ENCODE results near the gene SLIT3. TPM values are rescaled to one million over a fixed set of nuclear protein-coding genes. Genes with fewer than 3 reads are reported as not detected.

The SLIT3 gene
- total and polyA plus RNA-seq, 9 of the 15 experiments (the other 6 are each of a cell fraction or from before 2014, with no cell fraction given): 0.01 to 0.04 TPM; not detected in 7

- Histone ChIP-seq H3K4me2 (ENCODE audit: insufficient read depth, low read length) (no peak overlapping the region), H3K79me2 (ENCODE audit: control insufficient read depth, insufficient read depth, low read length) (no peaks in the 10 kb centered on the region), H3K9me1 (ENCODE audit: control insufficient read depth, insufficient read depth, low read length) (no peaks in the 10 kb centered on the region), H2AFZ (ENCODE audit: low read depth, low read length) (no peak overlapping the region), H3K9ac (ENCODE audit: insufficient read depth in 1 of 2, low read depth in 2 of 2, low read length in 2 of 2) (no peak overlapping the region), H3K4me1 (replicated peaks in 1 of 2; ENCODE audit: control insufficient read depth in 2 of 2, insufficient read depth in 2 of 2, low read length in 2 of 2) (no peaks in the 10 kb centered on the region), H3K9me3 (replicated peaks; ENCODE audit: control insufficient read depth, insufficient read depth, low read depth, low read length) (no peaks in the 10 kb centered on the region), H3K36me3 (ENCODE audit: control insufficient read depth, insufficient read depth, low read length) (no peaks in the 10 kb centered on the region), H3K27me3 (ENCODE audit: control insufficient read depth in 2 of 2, insufficient read depth in 2 of 2, low read length in 2 of 2) (peaks cover 10 to 41% of the 10 kb centered on the region in 2 experiments), H3K4me3 (no peak overlapping the region), H4K20me1 (replicated peaks; ENCODE audit: control insufficient read depth, insufficient read depth, low read length) (no peaks in the 10 kb centered on the region; the same call in 1 of the 2 replicates), H3K27ac (ENCODE audit: extremely low read depth, low read depth, low read length) (no peak overlapping the region)
- intact Hi-C loops (cut with micrococcal nuclease) (no loop called here), in situ Hi-C loops (cut with MboI) (no loop called here)
- no peak for DNase-seq (ENCODE audit: extremely low read depth in 1 of 4, low spot score in 3 of 4)
- ChIA-PET CTCF (ENCODE audit: low intra/inter-chr PET ratio) (no interaction called here), POLR2A (no interaction called here)
- ATAC-seq: no peak
- TF ChIP-seq E2F6 (IDR thresholded peaks at IDR 0.05; ENCODE audit: borderline replicate concordance in 1 of 2, extremely low read depth in 1 of 2, insufficient read depth in 1 of 2, insufficient read length in 1 of 2, low read depth in 1 of 2, low read length in 1 of 2, poor library complexity in 1 of 2, severe bottlenecking in 1 of 2): no peak
- no peak for TF ChIP-seq USF1 (CRISPR knock-in tag; IDR thresholded peaks at IDR 0.05)
- no peak for TF ChIP-seq FUS (optimal IDR thresholded peaks at IDR 0.05; ENCODE audit: low read depth, low read length)
- no peak for TF ChIP-seq KDM5B (IDR thresholded peaks at IDR 0.05; ENCODE audit: insufficient replicate concordance, low read depth, low read length)
- no peak for TF ChIP-seq NBN (IDR thresholded peaks at IDR 0.05; ENCODE audit: low read depth)
- TF ChIP-seq ETS2 (tag; IDR thresholded peaks at IDR 0.05; ENCODE audit: borderline replicate concordance, poor library complexity, severe bottlenecking): no peak
- TF ChIP-seq RBM14 (IDR thresholded peaks at IDR 0.05; ENCODE audit: borderline replicate concordance, insufficient read depth, low read depth, low read length): no peak
- 2% methylated on average over 7 of the region's 7 CpGs for WGBS (ENCODE audit: insufficient coverage, low coverage, missing lambda C conversion rate)
- FAIRE-seq: no peak
- BruUV-seq (replicated peaks): no TSS peak
Observed at GRCh38 chr5:168826246-168826725, 474.7 kb downstream of the SLIT3 start.
